Gastrocnemius medialis (tissue), 4 donors: ENCODE measurements around the gene FBXL19. TPM values are rescaled to one million over a fixed set of nuclear protein-coding genes. Genes with fewer than 3 reads are reported as not detected.

Source experiments
- ATAC-seq, 2 donors: fragments of 150-250 bp; one replicate each; pipeline ENCODE4 v1.9.1; 2016
- DNase-seq, 2 donors: peaks; one replicate each; pipeline ENCODE4 v3.0.0-alpha.2; 2019
- H3K27ac ChIP-seq, 4 donors: fragments of 200-600 bp; sonication (generic); 1 replicate in 1 of 4; 2 replicates in 3 of 4; pipeline ENCODE4 v1.5.1; 2016 to 2018; ENCODE audit warnings: mild to moderate bottlenecking in 2 of 4, moderate library complexity in 1 of 4
- H3K27me3 ChIP-seq, 3 donors: fragments of 200-600 bp; sonication (generic) in 2 of 3; 1 replicate in 1 of 3; 2 replicates in 2 of 3; pipeline versions ENCODE4 v1.5.1 to v1.6.0; 2016 to 2019; ENCODE audit warnings: mild to moderate bottlenecking in 1 of 3, moderate library complexity in 1 of 3
- H3K36me3 ChIP-seq, 2 donors: fragments of 200-600 bp; sonication (generic) in 1 of 2; one replicate each; pipeline ENCODE4 v1.5.1; 2017 to 2018
- H3K4me1 ChIP-seq, 2 donors: fragments of 200-600 bp; sonication (generic) in 1 of 2; one replicate each; pipeline ENCODE4 v1.5.1; 2016 to 2017; ENCODE audit warnings: mild to moderate bottlenecking in 2 of 2
- H3K4me3 ChIP-seq, 4 donors: fragments of 200-600 bp; sonication (generic) in 3 of 4; 1 replicate in 1 of 4; 2 replicates in 3 of 4; pipeline ENCODE4 v1.5.1; 2016 to 2019; ENCODE audit warnings: mild to moderate bottlenecking in 2 of 4
- H3K9me3 ChIP-seq, 3 donors: fragments of 200-600 bp; sonication (generic) in 2 of 3; 1 replicate in 1 of 3; 2 replicates in 2 of 3; pipeline ENCODE4 v1.5.1; 2016 to 2019
- POLR2A ChIP-seq, 2 donors: fragments of 450-650 bp; IDR thresholded peaks; one replicate each; pipeline ENCODE4 v1.6.1; 2017; ENCODE audit warnings: antibody characterized with exemption in 2 of 2, mild to moderate bottlenecking in 2 of 2, moderate library complexity in 2 of 2
- in situ Hi-C, 4 donors: fragments of 200-750 bp; cut with MboI; loops; one replicate each; pipeline versions ENCODE4 v1.15.0 to v1.8.0; 2017; ENCODE audit warnings: low sequenced_read_pairs in 4 of 4
- intact Hi-C: fragments of 100-400 bp; cut with DNase I; formaldehyde crosslinking; loops from one replicate; pipeline ENCODE4 v1.15.1; 2023; ENCODE audit warnings: low total_unique reads
- total RNA-seq, 4 donors: library from RNA; depleted of rRNA; stranded (reverse); fragments of >200 nt; gene quantifications; one replicate each; pipeline versions ENCODE4 v1.1.0 to v1.2.3, GENCODE V29; 2016
- TF ChIP-seq, protein P1 (sequence below), 5 experiments: fragments of 450-650 bp in 3 of 5; fragments of 200-600 bp in 2 of 5; sonication (generic) in 2 of 5; IDR thresholded peaks in 4 of 5; conservative IDR thresholded peaks in 1 of 5; 1 replicate in 4 of 5; 2 replicates in 1 of 5; pipeline ENCODE4 v1.5.1; 2016 to 2019; ENCODE audit warnings: antibody characterized with exemption in 5 of 5, mild to moderate bottlenecking in 3 of 5, moderate library complexity in 3 of 5

FBXL19 gene
- total RNA-seq, 4 donors from 2014 or later: 3.4 to 7.9 (median 4.8) TPM

DNA sequence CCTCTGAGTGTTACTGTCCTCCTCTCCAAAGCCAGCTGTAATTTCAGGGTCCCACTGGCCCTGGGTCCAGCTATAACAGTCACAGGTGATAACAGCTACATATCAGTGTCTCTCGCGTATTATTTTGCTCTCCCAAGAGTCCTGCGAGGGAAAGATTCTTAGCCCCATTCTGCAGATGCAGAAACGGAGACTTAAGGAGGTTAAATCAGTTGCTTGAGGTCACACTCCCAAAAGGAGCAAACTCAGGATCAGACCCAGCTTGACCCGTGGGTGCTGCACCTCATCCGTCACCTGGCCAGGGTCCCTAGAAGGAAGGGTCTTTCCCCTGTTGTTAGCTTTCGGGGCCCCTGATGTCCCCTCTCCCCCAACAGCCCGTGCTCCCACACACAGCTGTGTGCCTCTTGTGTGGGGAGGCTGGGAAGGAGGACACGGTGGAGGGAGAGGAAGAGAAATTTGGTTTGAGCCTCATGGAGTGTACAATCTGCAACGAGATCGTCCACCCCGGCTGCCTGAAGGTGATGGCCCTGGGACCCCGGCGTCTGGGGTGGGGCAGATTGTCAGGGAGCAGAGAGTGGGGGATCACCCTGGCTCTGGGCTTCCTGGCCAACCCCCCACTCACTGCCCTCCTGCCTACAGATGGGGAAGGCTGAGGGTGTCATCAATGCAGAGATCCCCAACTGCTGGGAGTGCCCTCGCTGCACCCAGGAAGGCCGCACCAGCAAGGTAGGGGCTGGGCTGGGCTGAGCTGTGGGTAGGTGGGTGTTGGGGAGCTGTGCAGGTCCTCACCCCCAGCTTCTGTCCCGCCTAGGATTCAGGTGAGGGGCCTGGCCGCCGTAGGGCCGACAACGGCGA, 3.8 kb downstream of the FBXL19 start:
- in situ Hi-C loops (no loop called here), intact Hi-C loops (no loop called here)
- peaks cover 0 to 7% of the 10 kb centered on the region in 2 donors for H3K36me3 ChIP-seq
- H3K27ac ChIP-seq: peak overlapping the region in 2 of 4 donors; percentile 31 to 58
- TF ChIP-seq POLR2A (IDR thresholded peaks at IDR 0.05): no peak
- TF ChIP-seq, protein P1, sequence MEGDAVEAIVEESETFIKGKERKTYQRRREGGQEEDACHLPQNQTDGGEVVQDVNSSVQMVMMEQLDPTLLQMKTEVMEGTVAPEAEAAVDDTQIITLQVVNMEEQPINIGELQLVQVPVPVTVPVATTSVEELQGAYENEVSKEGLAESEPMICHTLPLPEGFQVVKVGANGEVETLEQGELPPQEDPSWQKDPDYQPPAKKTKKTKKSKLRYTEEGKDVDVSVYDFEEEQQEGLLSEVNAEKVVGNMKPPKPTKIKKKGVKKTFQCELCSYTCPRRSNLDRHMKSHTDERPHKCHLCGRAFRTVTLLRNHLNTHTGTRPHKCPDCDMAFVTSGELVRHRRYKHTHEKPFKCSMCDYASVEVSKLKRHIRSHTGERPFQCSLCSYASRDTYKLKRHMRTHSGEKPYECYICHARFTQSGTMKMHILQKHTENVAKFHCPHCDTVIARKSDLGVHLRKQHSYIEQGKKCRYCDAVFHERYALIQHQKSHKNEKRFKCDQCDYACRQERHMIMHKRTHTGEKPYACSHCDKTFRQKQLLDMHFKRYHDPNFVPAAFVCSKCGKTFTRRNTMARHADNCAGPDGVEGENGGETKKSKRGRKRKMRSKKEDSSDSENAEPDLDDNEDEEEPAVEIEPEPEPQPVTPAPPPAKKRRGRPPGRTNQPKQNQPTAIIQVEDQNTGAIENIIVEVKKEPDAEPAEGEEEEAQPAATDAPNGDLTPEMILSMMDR (IDR thresholded peaks at IDR 0.05 in 4 of 5, conservative IDR thresholded peaks at IDR 0.05 in 1 of 5): no peak
- H3K9me3 ChIP-seq: no peaks in the 10 kb centered on the region
- no peak overlapping the region for H3K4me3 ChIP-seq
- H3K4me1 ChIP-seq: peaks cover 6 to 16% of the 10 kb centered on the region in 2 donors
- no peaks in the 10 kb centered on the region for H3K27me3 ChIP-seq
- ATAC-seq (no peak), DNase-seq (no peak)

DNA sequence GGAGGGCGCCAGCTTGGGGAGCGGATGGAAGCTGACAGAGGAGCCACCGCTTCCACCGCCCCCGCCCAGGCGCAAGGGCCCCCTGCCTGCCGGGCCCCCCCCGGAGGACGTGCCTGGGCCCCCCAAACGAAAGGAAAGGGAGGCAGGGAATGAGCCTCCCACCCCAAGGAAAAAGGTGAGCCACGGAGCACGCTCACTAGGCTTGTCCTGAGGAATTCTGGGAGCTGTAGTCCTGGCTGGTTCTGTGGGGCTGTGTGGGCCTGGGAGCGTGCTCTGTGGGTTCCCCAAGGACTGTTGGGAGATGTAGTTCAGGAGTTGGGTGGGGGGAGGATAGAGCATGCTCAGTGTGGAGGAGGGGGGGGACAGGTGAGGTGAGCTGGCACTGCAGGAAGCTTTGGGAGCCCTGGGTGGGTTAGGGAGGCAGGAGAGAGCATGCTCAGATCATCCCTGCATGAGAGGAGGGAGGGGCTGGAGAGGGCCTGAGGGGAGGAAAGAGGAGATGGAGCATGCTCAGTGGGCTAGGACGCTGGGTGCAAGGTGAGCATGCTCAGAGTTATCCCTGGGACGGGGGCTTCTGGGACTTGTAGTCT, 4.5 kb downstream of the FBXL19 start:
- intact Hi-C loops: no loop called here
- TF ChIP-seq, protein P1 (IDR thresholded peaks at IDR 0.05 in 4 of 5, conservative IDR thresholded peaks at IDR 0.05 in 1 of 5): no peak
- no peak for TF ChIP-seq POLR2A (IDR thresholded peaks at IDR 0.05)
- Histone ChIP-seq H3K4me3 (no peak overlapping the region), H3K36me3 (peaks cover 0 to 7% of the 10 kb centered on the region in 2 donors), H3K27me3 (no peaks in the 10 kb centered on the region), H3K27ac (peak overlapping the region in 2 of 4 donors; percentile 31 to 58), H3K9me3 (no peaks in the 10 kb centered on the region), H3K4me1 (peaks cover 6 to 16% of the 10 kb centered on the region in 2 donors)
- ATAC-seq: peak in 1 of 2 donors; percentile 34
- in situ Hi-C loops: no loop called here
- peak in 1 of 2 donors; percentile 63 for DNase-seq

DNA sequence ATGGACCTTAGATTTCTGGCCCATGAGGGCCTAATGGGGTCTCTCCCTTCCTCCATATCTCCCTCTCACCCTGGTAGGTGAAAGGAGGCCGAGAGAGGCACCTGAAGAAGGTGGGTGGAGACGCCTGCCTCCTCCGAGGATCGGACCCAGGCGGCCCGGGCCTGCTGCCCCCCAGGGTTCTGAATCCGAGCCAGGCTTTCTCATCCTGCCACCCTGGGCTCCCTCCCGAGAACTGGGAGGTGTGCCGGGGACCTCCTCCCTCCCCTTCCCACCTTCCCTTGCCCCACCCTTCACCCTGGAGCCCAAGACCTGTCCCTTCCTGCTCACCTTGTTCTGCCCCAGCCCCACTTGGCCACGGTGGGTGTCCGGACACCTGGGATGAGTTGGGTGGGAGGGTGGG, 5.0 kb downstream of the FBXL19 start:
- in situ Hi-C loops: no loop called here

DNA sequence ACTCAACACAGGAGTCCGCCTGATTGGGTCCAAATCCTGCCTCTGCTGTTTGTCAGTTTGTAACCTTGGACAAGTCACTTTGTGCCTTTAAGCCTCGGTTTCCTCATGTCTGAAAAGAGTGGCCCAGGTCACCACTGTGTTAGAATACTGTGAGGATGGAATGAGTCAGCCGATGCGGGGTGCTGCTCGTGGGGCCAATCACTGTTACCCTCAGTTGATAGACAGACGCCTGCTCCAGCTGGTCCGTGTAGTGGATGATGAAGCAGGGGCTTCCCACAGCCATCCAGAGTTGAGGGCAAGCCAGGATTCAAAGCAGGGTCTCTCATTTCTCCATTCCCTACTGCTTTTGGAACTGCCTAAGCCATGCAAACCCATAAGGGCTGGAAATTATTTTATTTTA, 5.8 kb downstream of the FBXL19 start:
- Histone ChIP-seq H3K27me3 (no peaks in the 10 kb centered on the region), H3K36me3 (peaks cover 0 to 7% of the 10 kb centered on the region in 2 donors), H3K4me3 (no peak overlapping the region), H3K27ac (no peak overlapping the region), H3K9me3 (no peaks in the 10 kb centered on the region), H3K4me1 (peaks cover 5 to 10% of the 10 kb centered on the region in 2 donors)
- ATAC-seq (no peak), DNase-seq (no peak)
- no peak for TF ChIP-seq POLR2A (IDR thresholded peaks at IDR 0.05)
- TF ChIP-seq, protein P1 (IDR thresholded peaks at IDR 0.05 in 4 of 5, conservative IDR thresholded peaks at IDR 0.05 in 1 of 5): no peak
- intact Hi-C loops (no loop called here), in situ Hi-C loops (no loop called here)

More for the DNA sequence above, 5.0 kb downstream of the FBXL19 start:
- Histone ChIP-seq H3K9me3 (no peaks in the 10 kb centered on the region), H3K27ac (no peak overlapping the region), H3K4me1 (peaks cover 6 to 16% of the 10 kb centered on the region in 2 donors), H3K36me3 (peaks cover 0 to 7% of the 10 kb centered on the region in 2 donors), H3K27me3 (no peaks in the 10 kb centered on the region), H3K4me3 (no peak overlapping the region)
- DNase-seq (no peak), ATAC-seq (no peak)
- intact Hi-C loops: no loop called here
- no peak for TF ChIP-seq POLR2A (IDR thresholded peaks at IDR 0.05)
- TF ChIP-seq, protein P1 (IDR thresholded peaks at IDR 0.05 in 4 of 5, conservative IDR thresholded peaks at IDR 0.05 in 1 of 5): no peak
